ENCODE results near the gene CABP4. TPM values are rescaled to one million over a fixed set of nuclear protein-coding genes. Genes with fewer than 3 reads are reported as not detected.

The CABP4 gene
- total and polyA plus RNA-seq, 2 donors (not counting 3 experiments of a cell fraction or from before 2014, with no cell fraction given), result 2.4 to 5.0 TPM

- no peaks in the 10 kb centered on the region for H3K27me3 ChIP-seq (ENCODE audit: control insufficient read depth in 2 of 2, insufficient read depth in 2 of 2, low read length in 2 of 2)
- POLR2A ChIA-PET, result no interaction called here
Observed at GRCh38 chr11:67429722-67430121, 25.4 kb upstream of the CABP4 start.

More at GRCh38 chr11:67429722-67430121, 25.4 kb upstream of the CABP4 start:
- DNase-seq (ENCODE audit: low read depth, low spot score) (no peak), FAIRE-seq (peak; percentile 26)
- CTCF ChIA-PET, result no interaction called here
- Histone ChIP-seq H4K20me1 (replicated peaks; ENCODE audit: control insufficient read depth, extremely low read depth, insufficient read depth, low read length) (no peaks in the 10 kb centered on the region), H3K4me3 (replicated peaks in 1 of 3; ENCODE audit: insufficient read depth in 1 of 3, low read depth in 1 of 3, low read length in 3 of 3) (no peak overlapping the region), H3K9me1 (replicated peaks; ENCODE audit: control insufficient read depth, extremely low read depth, insufficient read depth, low read length) (no peaks in the 10 kb centered on the region), H3K79me2 (ENCODE audit: control insufficient read depth, insufficient read depth, low read length) (peaks cover 10% of the 10 kb centered on the region), H3K9ac (replicated peaks; ENCODE audit: extremely low read depth, insufficient read depth, low read length) (no peak overlapping the region), H3K27ac (ENCODE audit: insufficient read depth, low read depth, low read length) (no peak overlapping the region), H3K9me3 (replicated peaks; ENCODE audit: control insufficient read depth, insufficient read depth, low read length) (no peaks in the 10 kb centered on the region), H3K4me1 (ENCODE audit: control insufficient read depth, extremely low read depth, insufficient read depth, low read length) (no peaks in the 10 kb centered on the region), H2AFZ (ENCODE audit: low read depth, low read length) (no peak overlapping the region), H3K36me3 (ENCODE audit: control insufficient read depth in 2 of 2, extremely low read depth in 1 of 2, insufficient read depth in 2 of 2, low read length in 2 of 2) (peaks cover 0 to 26% of the 10 kb centered on the region in 2 experiments), H3K4me2 (ENCODE audit: insufficient read depth, low read length) (no peak overlapping the region)
- TF ChIP-seq MAX (IDR thresholded peaks at IDR 0.05; ENCODE audit: insufficient read depth, insufficient read length), result no peak
- no peak for TF ChIP-seq POLR2A (IDR thresholded peaks at IDR 0.05; ENCODE audit: low read depth, low read length)
- TF ChIP-seq EZH2 (IDR thresholded peaks at IDR 0.05; ENCODE audit: borderline replicate concordance, low read depth, low read length, severe bottlenecking), result no peak
- TF ChIP-seq CTCF (IDR thresholded peaks at IDR 0.05; ENCODE audit: extremely low read depth in 1 of 2, insufficient read depth in 1 of 2, low read depth in 1 of 2, low read length in 2 of 2), result no peak
- no peak for TF ChIP-seq GATA2 (IDR thresholded peaks at IDR 0.05; ENCODE audit: insufficient read depth, insufficient read length, low read depth, low read length)
- no TSS peak for BruUV-seq (replicated peaks)
- dilution Hi-C loops (cut with MboI; ENCODE audit: extremely low pct_ligation_motif_present, low sequenced_read_pairs) (no loop called here), intact Hi-C loops (cut with micrococcal nuclease) (loop anchor here (2.0 kb wide), 1 partner anchor 39 kb away; the partner anchor contains the start of gene TMEM134)
